Activated CD4-positive, alpha-beta T cell treated with anti-CD3 and anti-CD28 coated beads, Interleukin-2, amount 50 U/mL, for 16 hours (primary cell): Measurements from ENCODE around the gene PFKL.
"Not testable (repeated sequence)": the region's sequence is repeated elsewhere in the genome, so short reads cannot be mapped to it uniquely, and the experiment has no call there.

Experiments
- DNase-seq: peaks from one replicate; pipeline ENCODE4 v3.0.0-alpha.2; 2020

Gene PFKL

GRCh38 chr21:44349416-44349846 is 49.6 kb downstream of the PFKL start:
- no peak for DNase-seq

- no peak for DNase-seq
These were observed 50.3 kb downstream of the PFKL start for GRCh38 chr21:44349847-44350772.

- no peak for DNase-seq
These were observed 51.1 kb downstream of the PFKL start for GRCh38 chr21:44350773-44351481.

- DNase-seq = no peak
These were observed 51.8 kb downstream of the PFKL start for GRCh38 chr21:44351535-44352252.

DNA sequence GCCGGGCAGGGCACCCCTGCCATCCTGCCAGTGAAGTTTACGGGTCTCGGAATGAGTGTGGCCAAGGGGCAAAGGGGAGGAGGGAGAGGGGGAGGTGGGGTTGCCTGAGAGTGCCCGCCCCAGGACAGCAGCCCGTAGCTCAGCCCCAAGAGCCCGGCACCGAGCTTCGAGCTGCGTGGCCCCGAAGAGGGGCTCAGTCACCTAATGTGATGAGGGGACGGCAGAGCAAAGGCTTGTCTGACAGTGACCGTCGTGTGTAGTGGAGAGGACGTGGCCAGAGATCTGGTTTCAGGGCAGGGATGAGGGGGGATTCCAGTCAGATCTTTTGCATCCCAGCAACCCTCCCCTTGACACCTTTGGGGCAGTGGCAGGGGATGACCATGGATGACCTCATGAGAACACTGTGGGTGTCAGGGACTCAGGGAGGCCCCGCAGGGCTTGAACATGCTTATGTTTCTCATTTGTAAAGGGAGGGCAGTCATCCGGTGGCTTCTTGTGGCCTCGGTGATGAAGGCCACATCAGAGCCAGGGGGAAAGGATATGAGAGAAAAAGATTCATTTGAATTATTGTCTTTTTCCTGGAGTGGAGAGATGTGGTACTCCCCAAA is 52.5 kb downstream of the PFKL start:
- DNase-seq = no peak

GRCh38 chr21:44353191-44353970 is 53.5 kb downstream of the PFKL start, which contains the start of gene TRPM2:
Gene TRPM2 (plus strand): TSS chr21:44353621. CDS start chr21:44353701, 80 bp downstream.
- peak; percentile 46 for DNase-seq

DNA sequence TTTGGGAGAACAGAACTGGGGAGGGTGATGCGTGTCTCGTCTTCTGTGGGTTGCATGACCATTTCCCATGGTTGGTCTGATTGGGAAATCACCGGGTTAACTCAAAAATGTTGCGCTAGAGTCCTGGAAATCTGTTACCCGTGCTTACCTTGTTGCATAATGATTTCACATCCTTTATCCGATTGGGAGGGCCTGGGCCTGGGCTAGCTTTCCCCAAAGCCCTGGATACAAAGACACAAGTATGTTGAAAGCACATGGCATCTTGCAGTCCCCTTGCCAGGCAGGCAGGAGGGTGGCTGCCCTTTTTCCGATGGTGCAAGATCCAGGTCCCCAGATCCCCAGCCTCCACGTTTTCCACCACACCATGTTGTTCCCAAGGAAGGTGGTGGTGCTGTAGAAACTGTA is 54.1 kb downstream of the PFKL start:
- no peak for DNase-seq

GRCh38 chr21:44354775-44355771 is 55.2 kb downstream of the PFKL start:
- peak; percentile 8 for DNase-seq

- DNase-seq = no peak
These were observed 56.3 kb downstream of the PFKL start for GRCh38 chr21:44356160-44356559.

GRCh38 chr21:44356636-44357035 is 56.8 kb downstream of the PFKL start:
- peak; percentile 8 for DNase-seq

DNA sequence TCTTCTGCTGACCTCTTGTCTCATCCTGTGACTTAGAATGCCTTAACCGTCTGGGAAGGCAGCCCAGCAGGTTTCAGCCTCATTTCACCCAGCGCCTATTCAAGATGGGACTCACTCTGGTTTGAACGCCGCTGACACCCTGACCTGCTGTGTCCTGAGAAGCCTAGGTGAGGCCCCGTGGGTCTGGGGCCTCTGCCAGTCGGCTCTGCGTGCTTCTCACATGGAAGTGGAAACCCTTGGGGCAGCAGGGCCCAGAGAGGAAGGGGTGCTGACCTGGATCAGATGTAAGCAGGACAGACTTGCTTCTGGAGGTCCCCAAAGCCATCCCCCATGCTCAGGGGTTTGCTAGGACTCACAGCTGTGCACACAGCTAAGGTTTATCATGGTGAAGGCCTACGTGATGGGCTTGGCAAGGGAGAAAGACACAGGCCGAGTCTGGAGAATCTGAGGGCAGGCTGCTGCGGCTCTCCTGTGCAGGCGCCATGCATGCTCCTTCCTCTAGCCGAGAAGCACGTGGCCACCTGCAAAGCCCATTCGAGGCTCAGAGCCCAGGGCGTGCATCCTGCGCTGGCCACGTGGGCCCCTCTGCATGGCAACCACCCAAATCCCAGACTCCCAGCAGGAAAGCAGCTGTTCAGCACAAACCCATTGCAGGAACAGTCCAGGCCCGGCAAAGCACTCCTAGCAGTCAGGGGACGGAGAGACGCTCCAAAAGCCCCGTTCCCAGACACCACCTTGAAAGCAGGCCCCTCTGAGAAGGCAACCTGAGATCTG is 57.4 kb downstream of the PFKL start:
- DNase-seq = no peak

DNA sequence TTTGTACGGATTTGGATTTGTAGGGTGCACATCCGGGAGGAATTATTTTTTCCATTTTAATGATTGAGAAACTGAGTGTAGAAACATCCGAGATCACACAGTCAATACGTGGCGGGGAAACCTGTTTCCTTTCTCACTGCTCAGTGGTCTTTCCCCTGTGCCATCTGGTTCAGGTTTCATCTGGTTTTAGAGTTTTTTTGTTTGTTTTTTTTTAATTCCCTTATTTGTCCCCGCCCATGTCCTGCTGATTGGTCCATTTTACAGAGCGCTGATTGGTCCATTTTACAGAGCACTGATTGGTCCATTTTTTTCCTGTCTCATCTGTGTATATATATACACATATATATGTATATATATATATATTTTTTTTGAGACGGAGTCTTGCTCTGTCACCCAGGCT is 59.5 kb downstream of the PFKL start:
- DNase-seq = no peak

- DNase-seq = no peak
These were observed 60.3 kb downstream of the PFKL start for GRCh38 chr21:44360159-44360558.

DNA sequence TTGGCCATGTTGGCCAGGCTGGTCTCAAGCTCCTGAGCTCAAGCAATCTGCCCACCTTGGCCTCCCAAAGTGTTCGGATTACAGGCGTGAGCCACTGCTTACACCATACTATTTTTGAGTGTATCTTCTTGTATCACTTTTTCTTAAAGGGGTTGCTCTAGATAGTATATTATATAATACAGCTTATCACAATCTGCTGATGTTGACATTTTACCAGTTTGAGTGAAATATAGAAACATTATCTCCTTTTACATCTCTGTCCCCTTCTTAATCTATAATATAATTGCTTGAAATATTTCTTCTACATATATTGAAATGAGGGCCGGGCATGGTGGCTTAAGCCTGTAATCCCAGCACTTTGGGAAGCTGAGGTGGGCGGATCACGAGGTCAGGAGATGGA is 62.0 kb downstream of the PFKL start:
- not testable (repeated sequence) for DNase-seq

GRCh38 chr21:44363278-44363677 is 63.4 kb downstream of the PFKL start:
- DNase-seq = no peak

- DNase-seq = no peak
These were observed 64.5 kb downstream of the PFKL start for GRCh38 chr21:44364151-44365053.

DNA sequence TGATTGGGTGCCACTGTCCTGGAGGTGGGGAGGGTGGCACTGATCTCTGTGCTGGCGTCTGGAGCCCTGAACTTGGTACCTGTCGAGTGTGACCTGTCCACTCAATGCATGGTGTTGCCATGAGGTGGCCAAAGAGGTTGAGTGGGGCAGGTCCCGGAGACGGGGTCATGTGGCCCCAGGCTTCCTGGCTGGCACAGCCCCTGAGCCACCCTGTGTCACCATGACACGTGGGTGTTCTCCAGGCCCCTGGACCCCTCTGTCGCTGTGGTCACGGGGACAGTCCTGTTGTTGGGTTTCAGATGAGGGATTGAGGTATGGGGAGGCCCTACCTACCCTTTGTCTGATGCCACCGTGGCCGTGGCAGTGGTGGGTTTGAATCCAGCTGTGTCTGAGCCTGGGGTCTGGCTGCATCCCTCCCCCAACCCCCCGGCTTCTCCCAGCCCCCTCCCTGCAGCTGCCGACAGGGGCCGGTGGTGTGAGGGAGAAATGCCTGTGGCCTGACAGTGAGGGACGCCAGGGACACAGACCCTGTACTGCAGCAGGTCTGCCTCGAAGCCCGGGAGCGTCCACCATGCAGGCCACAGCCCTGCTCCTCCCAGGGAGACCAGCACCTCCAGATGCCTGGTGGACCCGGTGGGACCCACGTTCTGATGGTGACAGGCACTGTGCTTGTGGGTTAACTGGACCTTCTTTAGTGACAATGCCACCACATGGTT is 65.6 kb downstream of the PFKL start:
- DNase-seq = no peak

DNA sequence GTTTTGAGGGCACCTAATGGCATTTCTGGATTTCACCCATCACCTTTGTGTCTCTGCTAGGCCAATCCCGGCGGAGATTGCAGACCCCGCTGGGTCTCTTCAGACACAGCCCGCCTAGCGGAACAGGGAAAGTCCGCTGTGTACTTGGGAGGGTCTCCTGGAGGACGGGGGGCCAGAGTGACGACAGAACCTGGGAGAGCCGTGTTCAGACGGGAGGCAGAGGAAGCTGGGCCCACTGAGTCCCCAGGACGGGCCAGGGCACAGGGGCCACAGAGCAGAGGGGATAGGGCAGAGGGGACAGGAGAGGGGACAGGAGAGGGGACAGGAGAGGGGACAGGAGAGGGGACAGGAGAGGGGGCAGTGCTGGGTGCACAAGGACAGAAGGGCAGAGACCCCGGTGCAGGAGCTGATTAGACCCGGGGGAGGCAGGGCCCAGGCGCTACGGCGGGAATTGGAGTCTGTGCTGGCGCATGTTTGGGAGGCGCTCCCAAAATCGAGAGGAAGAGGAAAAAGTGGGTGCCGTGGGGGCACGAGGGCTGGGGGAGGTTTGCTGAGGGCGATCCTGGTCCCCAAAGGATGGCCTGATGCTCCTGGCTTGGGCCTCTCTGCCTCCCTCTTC is 66.2 kb downstream of the PFKL start:
- DNase-seq = no peak
